SK-N-SH (cell line): ENCODE results near the gene PEF1.

ENCODE experiments used
- CTCF ChIP-seq: fragments of 200-600 bp; sonication (generic); IDR thresholded peaks from 2 replicates; pipeline ENCODE4 v1.6.1; 2017; ENCODE audit warnings: antibody characterized with exemption, mild to moderate bottlenecking, moderate library complexity
- EZH2phosphoT487 ChIP-seq: fragments of 200-600 bp; sonication (generic); IDR thresholded peaks from 2 replicates; pipeline ENCODE4 v1.6.1; 2017; ENCODE audit warnings: low read depth, mixed run types, mild to moderate bottlenecking, antibody characterized with exemption, moderate library complexity, borderline replicate concordance
- IRF3 ChIP-seq: fragments of 150-350 bp; IDR thresholded peaks from 2 replicates; pipeline ENCODE4 v1.6.1; 2016; ENCODE audit warnings: mild to moderate bottlenecking, low read depth, low read length
- JUND ChIP-seq: IDR thresholded peaks from 2 replicates; pipeline ENCODE4 v1.4.0; 2012
- MAX ChIP-seq: IDR thresholded peaks from 2 replicates; pipeline ENCODE4 v1.4.0; 2012; ENCODE audit warnings: low read depth
- PBX3 ChIP-seq: IDR thresholded peaks from 2 replicates; pipeline ENCODE4; 2012
- TAF1 ChIP-seq: IDR thresholded peaks from 2 replicates; pipeline ENCODE4 v1.6.1; 2012; ENCODE audit warnings: low read depth, mild to moderate bottlenecking, low read length, moderate library complexity, borderline replicate concordance
- TEAD4 ChIP-seq: IDR thresholded peaks from 2 replicates; pipeline ENCODE4 v1.4.0; 2012; ENCODE audit warnings: mild to moderate bottlenecking, borderline replicate concordance; ENCODE audit not compliant: insufficient read depth

GRCh38 chr1:31650161-31651088 is 5.7 kb upstream of the PEF1 start:
- TF ChIP-seq TAF1 (no peak), MAX (no peak), JUND (no peak), CTCF (no peak), EZH2phosphoT487 (no peak), TEAD4 (no peak), IRF3 (no peak), PBX3 (no peak)
